Suprapubic skin (tissue), 4 donors: ENCODE measurements around the gene ABTB1.

Source experiments
- CTCF ChIP-seq, 2 donors: fragments of 200-600 bp in 1 of 2; fragments of 450-650 bp in 1 of 2; sonication (generic) in 1 of 2; IDR thresholded peaks; one replicate each; pipeline ENCODE4 v1.5.1; 2016 to 2019; ENCODE audit warnings: antibody characterized with exemption in 2 of 2, mild to moderate bottlenecking in 1 of 2, moderate library complexity in 1 of 2
- EP300 ChIP-seq: sonication (generic); formaldehyde crosslinking; IDR thresholded peaks from one replicate; pipeline ENCODE4 v1.6.1; 2017; ENCODE audit warnings: antibody characterized with exemption
- POLR2A ChIP-seq, 2 donors: fragments of 450-650 bp; IDR thresholded peaks; one replicate each; pipeline ENCODE4 v1.6.1; 2017; ENCODE audit warnings: antibody characterized with exemption in 2 of 2, mild to moderate bottlenecking in 2 of 2, moderate library complexity in 2 of 2
- POLR2AphosphoS5 ChIP-seq, 3 donors: sonication (generic); formaldehyde crosslinking; IDR thresholded peaks; one replicate each; pipeline ENCODE4 v1.6.1; 2017; ENCODE audit warnings: antibody characterized with exemption in 3 of 3

- TF ChIP-seq POLR2A (IDR thresholded peaks at IDR 0.05) = no peak
- no peak for TF ChIP-seq CTCF (IDR thresholded peaks at IDR 0.05)
- no peak for TF ChIP-seq EP300
- no peak for TF ChIP-seq POLR2AphosphoS5 (IDR thresholded peaks at IDR 0.05)
Measured at GRCh38 chr3:127689266-127689860, 16.6 kb downstream of the ABTB1 start.
